Bronchial epithelial cell (primary cell): ENCODE measurements around the gene FOXC1. TPM values are rescaled to one million over a fixed set of nuclear protein-coding genes. Genes with fewer than 3 reads are reported as not detected.

Experiments used
- DNase-seq: peaks from one replicate; pipeline ENCODE4 v3.0.0-alpha.2; 2010; ENCODE audit warnings: low read depth
- FAIRE-seq: peaks from 2 replicates; lab custom pipeline; 2011; peaks lifted over from hg19 to GRCh38; lab: Jason Lieb, UNC
- H3K27me3 ChIP-seq: 2 replicates; pipeline ENCODE4 v1.5.1; 2011; ENCODE audit warnings: low read length; ENCODE audit not compliant: control insufficient read depth, insufficient read depth
- H3K36me3 ChIP-seq: 2 replicates; pipeline ENCODE4 v1.5.1; 2011; ENCODE audit warnings: low read length; ENCODE audit not compliant: control insufficient read depth, insufficient read depth
- H3K4me3 ChIP-seq: 2 replicates; pipeline ENCODE4 v1.5.1; 2011; ENCODE audit warnings: mild to moderate bottlenecking, low read depth, low read length, control low read depth
- total RNA-seq: library from RNA; depleted of rRNA; stranded (reverse); fragments of >200 nt; gene quantifications from 2 replicates; pipeline ENCODE4 v1.2.1, GENCODE V29; 2014
- TF ChIP-seq, protein P1 (sequence below): IDR thresholded peaks from 2 replicates; pipeline ENCODE4 v1.5.1; 2011; ENCODE audit warnings: mild to moderate bottlenecking, moderate library complexity, low read length, control low read depth, inconsistent platforms; ENCODE audit not compliant: insufficient read depth, severe bottlenecking

The FOXC1 gene
- total RNA-seq, 1 donor from 2014 or later = 3.7 TPM

- DNase-seq = no peak
- no peak for FAIRE-seq
- no peaks in the 10 kb centered on the region for H3K36me3 ChIP-seq
- H3K27me3 ChIP-seq = peaks cover 1% of the 10 kb centered on the region
- H3K4me3 ChIP-seq = no peak overlapping the region
- TF ChIP-seq, protein P1, sequence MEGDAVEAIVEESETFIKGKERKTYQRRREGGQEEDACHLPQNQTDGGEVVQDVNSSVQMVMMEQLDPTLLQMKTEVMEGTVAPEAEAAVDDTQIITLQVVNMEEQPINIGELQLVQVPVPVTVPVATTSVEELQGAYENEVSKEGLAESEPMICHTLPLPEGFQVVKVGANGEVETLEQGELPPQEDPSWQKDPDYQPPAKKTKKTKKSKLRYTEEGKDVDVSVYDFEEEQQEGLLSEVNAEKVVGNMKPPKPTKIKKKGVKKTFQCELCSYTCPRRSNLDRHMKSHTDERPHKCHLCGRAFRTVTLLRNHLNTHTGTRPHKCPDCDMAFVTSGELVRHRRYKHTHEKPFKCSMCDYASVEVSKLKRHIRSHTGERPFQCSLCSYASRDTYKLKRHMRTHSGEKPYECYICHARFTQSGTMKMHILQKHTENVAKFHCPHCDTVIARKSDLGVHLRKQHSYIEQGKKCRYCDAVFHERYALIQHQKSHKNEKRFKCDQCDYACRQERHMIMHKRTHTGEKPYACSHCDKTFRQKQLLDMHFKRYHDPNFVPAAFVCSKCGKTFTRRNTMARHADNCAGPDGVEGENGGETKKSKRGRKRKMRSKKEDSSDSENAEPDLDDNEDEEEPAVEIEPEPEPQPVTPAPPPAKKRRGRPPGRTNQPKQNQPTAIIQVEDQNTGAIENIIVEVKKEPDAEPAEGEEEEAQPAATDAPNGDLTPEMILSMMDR = no peak
These were observed 7.5 kb upstream of the FOXC1 start for GRCh38 chr6:1602049-1602713.

DNA sequence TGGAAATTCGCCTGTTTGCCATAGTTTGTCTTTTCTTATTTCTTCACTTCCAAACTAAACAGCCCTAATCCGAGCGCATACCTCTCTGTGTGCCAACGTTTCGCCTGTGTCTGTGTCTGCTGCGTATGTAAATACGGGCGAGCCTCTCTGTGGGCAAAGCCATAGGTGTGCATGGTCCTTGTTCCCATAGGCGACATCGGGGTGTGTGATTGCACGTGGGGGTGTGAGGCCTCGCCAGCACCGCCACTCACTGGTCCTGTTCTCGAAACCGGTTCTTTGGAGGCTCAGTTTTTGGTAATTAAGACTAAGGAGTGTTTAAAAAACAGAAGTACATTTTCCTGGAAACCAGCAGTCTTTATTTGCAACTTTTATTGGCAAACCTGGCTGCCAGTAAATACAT lies 6.0 kb upstream of the FOXC1 start:
- FAIRE-seq = no peak
- TF ChIP-seq, protein P1 = no peak
- H3K4me3 ChIP-seq = peak overlapping the region; percentile 35
- DNase-seq = no peak
- H3K27me3 ChIP-seq = peaks cover 1% of the 10 kb centered on the region
- H3K36me3 ChIP-seq = no peaks in the 10 kb centered on the region

DNA sequence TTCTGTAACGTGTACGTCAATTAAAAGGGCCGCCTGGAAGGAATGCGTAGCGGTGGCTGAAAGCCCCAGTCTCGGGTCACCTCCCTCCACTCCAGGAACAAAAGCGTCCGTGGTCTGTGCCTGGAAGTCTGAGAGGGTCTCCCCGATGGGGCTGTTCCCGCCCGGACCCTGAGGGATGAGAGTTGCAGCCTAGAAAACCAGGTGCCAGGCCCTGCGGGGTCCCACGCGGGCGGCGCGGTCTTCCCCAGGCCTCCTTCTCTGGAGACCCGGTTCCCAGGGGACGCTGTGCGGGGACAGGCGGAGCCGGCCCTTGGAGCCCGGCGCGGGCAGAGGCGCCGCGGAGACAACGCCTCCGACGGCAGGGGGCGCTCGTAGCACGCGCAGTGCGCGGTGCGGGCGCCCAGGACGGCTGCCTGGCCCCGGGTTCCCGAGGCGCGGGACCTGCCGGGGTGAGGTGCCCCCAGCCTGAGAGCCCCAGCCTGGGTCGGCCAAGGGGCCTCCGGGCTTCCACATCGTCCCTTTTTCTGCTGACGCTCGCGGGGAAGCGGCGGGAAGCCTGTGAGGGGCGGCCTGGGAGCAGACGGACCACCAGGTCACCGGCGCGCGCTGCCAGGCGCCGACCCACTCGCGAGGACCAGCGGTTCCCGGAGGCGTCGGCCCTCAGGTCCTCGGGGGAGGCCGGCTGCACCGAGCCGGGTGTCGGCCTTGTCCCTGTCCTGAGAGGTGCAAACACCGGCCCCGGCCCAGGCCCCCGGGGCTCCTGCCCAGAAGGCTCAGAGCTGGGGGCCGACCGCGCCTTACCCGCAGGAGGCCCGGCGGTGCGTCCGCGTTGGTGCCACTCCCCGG lies 5.3 kb upstream of the FOXC1 start:
- Histone ChIP-seq H3K4me3 (peak overlapping the region; percentile 35), H3K36me3 (no peaks in the 10 kb centered on the region)

GRCh38 chr6:1605004-1605892 lies 4.5 kb upstream of the FOXC1 start:
- FAIRE-seq = no peak
- H3K27me3 ChIP-seq = peaks cover 1% of the 10 kb centered on the region
- no peak for DNase-seq

More for the DNA sequence above, 5.3 kb upstream of the FOXC1 start:
- peaks cover 1% of the 10 kb centered on the region for H3K27me3 ChIP-seq
- TF ChIP-seq, protein P1 = peak; percentile 90
- DNase-seq (no peak), FAIRE-seq (no peak)

More at GRCh38 chr6:1605004-1605892, 4.5 kb upstream of the FOXC1 start:
- TF ChIP-seq, protein P1 = no peak
- H3K36me3 ChIP-seq = no peaks in the 10 kb centered on the region
- H3K4me3 ChIP-seq = no peak overlapping the region
